Nephron progenitor cell (in vitro differentiated cells): ENCODE measurements around the gene ADTRP.

Experiments
- DNase-seq: peaks from one replicate; pipeline ENCODE4 v3.0.0; 2021
- H3K27ac Mint-ChIP-seq: 2 replicates; pipeline ENCODE4 v1.8.0; 2021; ENCODE audit warnings: mild to moderate bottlenecking, moderate library complexity, mixed read lengths
- H3K27me3 Mint-ChIP-seq: 2 replicates; pipeline ENCODE4 v1.8.0; 2021; ENCODE audit warnings: mild to moderate bottlenecking, low read depth, mixed read lengths; ENCODE audit not compliant: poor library complexity
- H3K36me3 Mint-ChIP-seq: 2 replicates; pipeline ENCODE4 v1.8.0; 2021; ENCODE audit warnings: low read depth, mixed read lengths
- H3K4me1 Mint-ChIP-seq: 2 replicates; pipeline ENCODE4 v1.8.0; 2021; ENCODE audit warnings: mixed read lengths
- H3K4me3 Mint-ChIP-seq: 2 replicates; pipeline ENCODE4 v1.8.0; 2021; ENCODE audit warnings: mild to moderate bottlenecking, moderate library complexity, mixed read lengths
- H3K9me3 Mint-ChIP-seq: 2 replicates; pipeline ENCODE4 v1.8.0; 2021; ENCODE audit warnings: mild to moderate bottlenecking, moderate library complexity, mixed read lengths
- TF ChIP-seq, protein P1 (sequence below): fragments of 200-600 bp; sonication (generic); IDR thresholded peaks from 2 replicates; pipeline ENCODE4 v1.5.0; 2021; ENCODE audit warnings: antibody characterized with exemption

Gene ADTRP

DNA sequence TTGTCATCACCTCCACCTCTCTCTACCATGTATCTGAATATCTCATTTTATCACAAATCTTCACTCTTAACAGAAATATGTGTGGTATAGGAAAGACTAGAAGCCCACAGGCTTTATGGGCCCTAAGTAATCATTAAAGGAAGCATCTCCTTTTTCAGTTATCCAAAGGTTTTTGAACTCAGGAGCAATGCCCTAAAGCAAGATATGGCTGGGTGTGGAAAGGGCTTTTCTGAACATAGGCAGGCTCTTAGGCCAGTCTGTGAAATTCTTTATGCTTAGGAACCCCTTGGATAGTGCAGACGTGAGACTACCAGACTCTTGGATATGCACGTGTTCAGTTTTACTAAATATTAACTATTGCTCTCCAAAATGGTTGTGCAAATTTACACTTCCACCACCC is 99.5 kb downstream of the ADTRP start:
- TF ChIP-seq, protein P1, sequence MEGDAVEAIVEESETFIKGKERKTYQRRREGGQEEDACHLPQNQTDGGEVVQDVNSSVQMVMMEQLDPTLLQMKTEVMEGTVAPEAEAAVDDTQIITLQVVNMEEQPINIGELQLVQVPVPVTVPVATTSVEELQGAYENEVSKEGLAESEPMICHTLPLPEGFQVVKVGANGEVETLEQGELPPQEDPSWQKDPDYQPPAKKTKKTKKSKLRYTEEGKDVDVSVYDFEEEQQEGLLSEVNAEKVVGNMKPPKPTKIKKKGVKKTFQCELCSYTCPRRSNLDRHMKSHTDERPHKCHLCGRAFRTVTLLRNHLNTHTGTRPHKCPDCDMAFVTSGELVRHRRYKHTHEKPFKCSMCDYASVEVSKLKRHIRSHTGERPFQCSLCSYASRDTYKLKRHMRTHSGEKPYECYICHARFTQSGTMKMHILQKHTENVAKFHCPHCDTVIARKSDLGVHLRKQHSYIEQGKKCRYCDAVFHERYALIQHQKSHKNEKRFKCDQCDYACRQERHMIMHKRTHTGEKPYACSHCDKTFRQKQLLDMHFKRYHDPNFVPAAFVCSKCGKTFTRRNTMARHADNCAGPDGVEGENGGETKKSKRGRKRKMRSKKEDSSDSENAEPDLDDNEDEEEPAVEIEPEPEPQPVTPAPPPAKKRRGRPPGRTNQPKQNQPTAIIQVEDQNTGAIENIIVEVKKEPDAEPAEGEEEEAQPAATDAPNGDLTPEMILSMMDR: no peak
- H3K27ac Mint-ChIP-seq: no peak overlapping the region
- peaks cover 10% of the 10 kb centered on the region for H3K36me3 Mint-ChIP-seq
- H3K9me3 Mint-ChIP-seq: peaks cover 32% of the 10 kb centered on the region
- H3K4me1 Mint-ChIP-seq: no peaks in the 10 kb centered on the region
- H3K27me3 Mint-ChIP-seq: no peaks in the 10 kb centered on the region
- no peak for DNase-seq
- no peak overlapping the region for H3K4me3 Mint-ChIP-seq

DNA sequence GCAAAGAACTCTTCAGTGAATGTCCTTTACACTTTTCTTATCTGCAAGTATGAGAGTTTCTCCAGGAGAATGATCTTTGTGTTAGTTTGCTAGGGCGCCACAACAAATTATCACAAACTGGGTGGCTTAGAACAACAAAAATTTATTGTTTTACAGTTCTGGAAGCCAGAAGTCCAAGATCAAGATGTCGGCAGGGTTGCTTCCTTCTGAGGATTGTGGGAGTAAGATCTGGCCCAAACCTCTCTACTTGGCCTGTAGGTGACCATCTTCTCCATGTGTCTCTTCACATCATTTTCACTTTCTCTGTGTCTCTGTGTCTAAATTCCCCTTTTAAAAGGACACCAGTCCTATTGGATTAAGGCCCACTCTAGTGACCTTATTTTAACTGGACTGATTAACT is 103.0 kb downstream of the ADTRP start:
- TF ChIP-seq, protein P1: peak; percentile 11
- no peak for DNase-seq
- Mint-ChIP-seq H3K9me3 (peaks cover 23% of the 10 kb centered on the region), H3K4me3 (no peak overlapping the region), H3K27me3 (no peaks in the 10 kb centered on the region), H3K4me1 (no peaks in the 10 kb centered on the region), H3K36me3 (peaks cover 5% of the 10 kb centered on the region), H3K27ac (no peak overlapping the region)

DNA sequence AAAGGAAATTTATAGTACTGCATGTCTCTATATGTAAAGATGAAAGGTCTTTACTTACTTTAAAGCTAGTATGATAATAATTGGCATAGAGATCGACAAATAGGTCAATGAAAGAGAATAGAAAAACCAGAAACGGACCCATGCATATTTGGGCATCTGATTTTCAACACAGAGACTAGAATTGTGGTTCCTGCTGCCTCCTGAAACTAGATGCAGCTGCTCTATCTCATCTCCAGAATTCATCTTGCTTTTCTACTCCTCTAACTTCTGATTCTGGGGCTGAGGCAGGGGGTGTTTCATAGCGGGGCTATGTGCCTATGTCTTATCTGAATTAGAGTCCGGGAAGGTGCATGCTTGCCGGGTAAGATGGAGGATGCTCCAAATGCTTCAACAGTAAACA is 105.9 kb downstream of the ADTRP start:
- Mint-ChIP-seq H3K9me3 (peaks cover 35% of the 10 kb centered on the region), H3K4me1 (no peaks in the 10 kb centered on the region), H3K27ac (no peak overlapping the region), H3K27me3 (no peaks in the 10 kb centered on the region), H3K4me3 (no peak overlapping the region), H3K36me3 (peaks cover 14% of the 10 kb centered on the region)
- no peak for DNase-seq
- TF ChIP-seq, protein P1: no peak

DNA sequence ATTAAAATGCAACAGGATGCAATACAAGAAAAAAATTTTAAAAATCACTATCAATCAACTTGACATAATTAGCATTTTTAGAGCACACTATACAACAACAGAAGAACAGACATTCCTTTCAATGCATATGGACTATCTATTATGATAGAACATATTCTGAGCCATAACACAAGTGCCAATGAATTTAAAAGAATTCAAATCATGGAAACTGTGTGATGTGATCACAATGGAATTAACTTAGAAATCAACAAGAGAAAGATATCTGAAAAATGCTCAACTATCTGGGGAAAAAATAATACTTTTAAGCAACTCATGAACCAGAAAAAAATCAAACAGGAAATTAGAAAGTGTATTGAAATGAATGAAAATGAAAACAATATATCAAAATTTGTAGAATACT is 106.3 kb downstream of the ADTRP start:
- peaks cover 35% of the 10 kb centered on the region for H3K9me3 Mint-ChIP-seq
- TF ChIP-seq, protein P1: no peak
- DNase-seq: no peak

DNA sequence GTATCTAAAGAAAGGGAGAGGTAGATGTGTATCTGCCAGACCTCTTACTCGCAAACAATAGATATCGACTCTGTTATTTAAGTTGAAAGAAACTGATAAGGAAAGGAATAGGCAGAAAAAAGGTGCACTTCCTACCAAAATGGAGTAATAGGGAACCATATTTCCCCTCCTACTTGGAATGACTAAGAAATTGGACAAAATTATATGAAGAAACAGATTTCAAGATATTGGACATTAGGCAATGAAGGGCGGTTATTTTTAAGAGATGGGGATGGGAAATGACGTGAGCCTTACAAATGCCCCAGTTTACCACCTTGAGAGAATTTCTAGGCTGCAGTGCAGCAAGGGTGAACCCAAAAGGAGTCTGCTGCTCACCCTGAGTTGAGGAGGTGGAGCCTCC is 108.9 kb downstream of the ADTRP start:
- no peak for DNase-seq
- Mint-ChIP-seq H3K27me3 (no peaks in the 10 kb centered on the region), H3K9me3 (peaks cover 35% of the 10 kb centered on the region), H3K4me3 (no peak overlapping the region), H3K27ac (no peak overlapping the region), H3K36me3 (peaks cover 14% of the 10 kb centered on the region), H3K4me1 (no peaks in the 10 kb centered on the region)
- TF ChIP-seq, protein P1: no peak

More for the DNA sequence above, 106.3 kb downstream of the ADTRP start:
- H3K27ac Mint-ChIP-seq: no peak overlapping the region
- H3K27me3 Mint-ChIP-seq: no peaks in the 10 kb centered on the region
- H3K4me3 Mint-ChIP-seq: no peak overlapping the region
- no peaks in the 10 kb centered on the region for H3K4me1 Mint-ChIP-seq
- peaks cover 14% of the 10 kb centered on the region for H3K36me3 Mint-ChIP-seq

DNA sequence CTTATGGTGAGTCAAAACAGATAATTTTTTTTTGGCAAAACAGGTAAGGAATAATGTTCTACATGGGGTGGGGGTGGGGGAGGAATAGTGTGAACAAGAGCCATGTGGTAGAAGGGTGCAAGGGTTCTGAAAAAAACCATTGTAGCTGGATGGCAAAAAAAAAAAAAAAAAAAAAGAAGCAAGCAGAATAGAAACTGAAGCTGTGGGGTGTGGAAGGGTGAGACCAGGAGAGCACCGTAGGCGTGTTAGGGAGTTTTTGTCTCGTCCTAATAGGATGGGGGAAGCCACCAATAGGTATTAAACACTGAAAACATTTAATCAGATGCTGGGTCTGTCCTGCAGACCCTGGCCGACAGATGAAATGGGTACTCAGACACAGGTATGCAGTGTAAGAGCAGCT is 110.1 kb downstream of the ADTRP start:
- Mint-ChIP-seq H3K27me3 (no peaks in the 10 kb centered on the region), H3K4me3 (no peak overlapping the region), H3K27ac (no peak overlapping the region), H3K36me3 (peaks cover 14% of the 10 kb centered on the region), H3K4me1 (no peaks in the 10 kb centered on the region), H3K9me3 (peaks cover 43% of the 10 kb centered on the region)
- TF ChIP-seq, protein P1: no peak
- no peak for DNase-seq
